Panc1 (cell line): ENCODE measurements around the gene RFX8.

Experiments used
- CTCF ChIP-seq: fragments of 450-650 bp; IDR thresholded peaks from 2 replicates; pipeline ENCODE4 v1.5.1; 2017; ENCODE audit warnings: mild to moderate bottlenecking
- REST ChIP-seq, 2 experiments: IDR thresholded peaks; 2 replicates each; pipeline ENCODE4 v1.6.1; 2011 to 2012; ENCODE audit warnings: low read depth in 2 of 2, control low read depth in 1 of 2, low read length in 1 of 2, mild to moderate bottlenecking in 1 of 2, moderate library complexity in 1 of 2; ENCODE audit not compliant: insufficient read depth in 1 of 2
- SIN3A ChIP-seq: IDR thresholded peaks from 2 replicates; pipeline ENCODE4 v1.6.1; 2012; ENCODE audit warnings: low read depth, mild to moderate bottlenecking, low read length, moderate library complexity, borderline replicate concordance; ENCODE audit not compliant: insufficient read depth
- TCF7L2 ChIP-seq: IDR thresholded peaks from 2 replicates; pipeline ENCODE4 v1.6.1; 2011; ENCODE audit warnings: mild to moderate bottlenecking, low read depth, low read length, inconsistent platforms

- no peak for TF ChIP-seq CTCF
- TF ChIP-seq SIN3A: no peak
- no peak for TF ChIP-seq TCF7L2
- no peak for TF ChIP-seq REST (IDR thresholded peaks at IDR 0.05; ENCODE audit: insufficient read depth in 1 of 2, low read depth in 2 of 2, low read length in 1 of 2)
Measured at GRCh38 chr2:101379091-101379490, 95.8 kb downstream of the RFX8 start.
